Neural progenitor cell (in vitro differentiated cells): ENCODE data around the gene CYP2A7.

Source experiments
- EZH2phosphoT487 ChIP-seq: fragments of 200-600 bp; sonication (generic); IDR thresholded peaks from 2 replicates; pipeline ENCODE4 v1.6.1; 2017; ENCODE audit warnings: antibody characterized with exemption
- TF ChIP-seq, protein P1 (sequence below): fragments of 200-600 bp; sonication (generic); IDR thresholded peaks from 2 replicates; pipeline ENCODE4 v1.5.1; 2017; ENCODE audit warnings: antibody characterized with exemption, mild to moderate bottlenecking

DNA sequence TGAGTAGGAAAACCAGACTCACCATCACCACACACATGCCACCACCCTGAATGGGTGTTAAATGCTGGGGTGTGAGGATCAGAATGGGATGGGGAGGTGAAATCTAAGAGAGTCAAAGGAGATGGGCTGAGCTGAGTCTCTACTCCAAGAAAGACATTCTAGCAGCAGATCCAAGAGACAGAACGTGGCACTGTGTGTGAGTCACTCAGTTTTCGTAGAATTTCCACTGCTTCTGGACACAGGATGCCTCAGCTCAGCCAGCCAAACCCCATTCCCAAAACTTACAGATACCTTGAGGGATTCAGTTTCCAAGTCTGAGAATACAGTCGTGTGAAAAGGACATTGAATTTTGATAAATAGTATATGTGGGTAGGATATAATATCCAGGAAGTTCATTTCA is 7.3 kb upstream of the CYP2A7 start:
- TF ChIP-seq, protein P1, sequence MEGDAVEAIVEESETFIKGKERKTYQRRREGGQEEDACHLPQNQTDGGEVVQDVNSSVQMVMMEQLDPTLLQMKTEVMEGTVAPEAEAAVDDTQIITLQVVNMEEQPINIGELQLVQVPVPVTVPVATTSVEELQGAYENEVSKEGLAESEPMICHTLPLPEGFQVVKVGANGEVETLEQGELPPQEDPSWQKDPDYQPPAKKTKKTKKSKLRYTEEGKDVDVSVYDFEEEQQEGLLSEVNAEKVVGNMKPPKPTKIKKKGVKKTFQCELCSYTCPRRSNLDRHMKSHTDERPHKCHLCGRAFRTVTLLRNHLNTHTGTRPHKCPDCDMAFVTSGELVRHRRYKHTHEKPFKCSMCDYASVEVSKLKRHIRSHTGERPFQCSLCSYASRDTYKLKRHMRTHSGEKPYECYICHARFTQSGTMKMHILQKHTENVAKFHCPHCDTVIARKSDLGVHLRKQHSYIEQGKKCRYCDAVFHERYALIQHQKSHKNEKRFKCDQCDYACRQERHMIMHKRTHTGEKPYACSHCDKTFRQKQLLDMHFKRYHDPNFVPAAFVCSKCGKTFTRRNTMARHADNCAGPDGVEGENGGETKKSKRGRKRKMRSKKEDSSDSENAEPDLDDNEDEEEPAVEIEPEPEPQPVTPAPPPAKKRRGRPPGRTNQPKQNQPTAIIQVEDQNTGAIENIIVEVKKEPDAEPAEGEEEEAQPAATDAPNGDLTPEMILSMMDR: no peak
- no peak for TF ChIP-seq EZH2phosphoT487
